Stimulated activated CD8-positive, alpha-beta memory T cell treated with anti-CD3 and anti-CD28 coated beads, Interleukin-7, amount 100 ng/mL, for 1 hour (primary cell): ENCODE data around the gene PAX2.

Source experiments
- DNase-seq, 2 donors: peaks; one replicate each; pipeline ENCODE4 v3.0.0-alpha.2; 2020; ENCODE audit warnings: low read depth in 2 of 2

Gene PAX2

GRCh38 chr10:100755821-100756220 is 10.4 kb downstream of the PAX2 start:
- no peak for DNase-seq

DNA sequence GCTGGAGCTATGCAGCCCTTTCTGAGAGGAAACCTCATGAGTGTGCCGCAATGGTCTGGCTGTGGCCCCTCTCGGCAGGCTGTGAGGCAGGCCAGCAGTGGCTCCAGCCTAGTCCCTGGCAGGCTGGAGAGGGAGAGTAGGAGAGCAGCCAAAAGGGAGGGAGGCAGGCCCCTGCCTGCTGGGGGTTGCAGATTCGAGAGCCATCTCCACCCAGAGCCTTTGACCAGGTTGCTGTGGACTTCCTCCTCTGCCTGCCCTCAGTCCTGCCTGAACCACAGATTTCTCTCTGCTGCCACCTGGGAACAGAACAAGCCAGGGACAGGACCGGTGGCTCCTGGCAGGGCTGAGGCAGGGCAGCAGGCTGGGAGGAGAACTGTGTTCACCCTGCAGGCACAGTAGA is 13.9 kb downstream of the PAX2 start:
- no peak for DNase-seq

DNA sequence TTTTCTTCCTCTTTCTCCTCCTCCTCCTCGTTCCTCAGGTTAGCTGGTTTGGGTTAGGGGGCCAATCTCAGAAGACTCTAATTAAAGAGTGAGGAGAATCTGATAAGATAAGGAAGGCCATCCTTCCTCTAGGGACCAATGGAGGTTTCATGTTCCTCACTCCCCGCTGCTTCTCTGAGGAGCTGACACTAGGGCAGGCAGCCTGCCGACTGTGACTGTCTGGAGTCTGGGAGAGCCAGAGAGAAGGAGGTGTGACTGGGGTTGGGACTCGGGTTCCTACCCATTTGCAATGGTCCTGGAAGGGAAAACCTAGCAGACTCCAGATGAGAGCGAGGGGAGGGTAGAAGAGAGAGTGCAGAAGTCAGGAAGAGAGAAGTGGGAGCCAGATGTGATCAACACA is 15.3 kb downstream of the PAX2 start:
- no peak for DNase-seq

GRCh38 chr10:100761191-100761590 is 15.8 kb downstream of the PAX2 start:
- DNase-seq: no peak

- DNase-seq: no peak
Measured at GRCh38 chr10:100763043-100763747, 17.8 kb downstream of the PAX2 start.

DNA sequence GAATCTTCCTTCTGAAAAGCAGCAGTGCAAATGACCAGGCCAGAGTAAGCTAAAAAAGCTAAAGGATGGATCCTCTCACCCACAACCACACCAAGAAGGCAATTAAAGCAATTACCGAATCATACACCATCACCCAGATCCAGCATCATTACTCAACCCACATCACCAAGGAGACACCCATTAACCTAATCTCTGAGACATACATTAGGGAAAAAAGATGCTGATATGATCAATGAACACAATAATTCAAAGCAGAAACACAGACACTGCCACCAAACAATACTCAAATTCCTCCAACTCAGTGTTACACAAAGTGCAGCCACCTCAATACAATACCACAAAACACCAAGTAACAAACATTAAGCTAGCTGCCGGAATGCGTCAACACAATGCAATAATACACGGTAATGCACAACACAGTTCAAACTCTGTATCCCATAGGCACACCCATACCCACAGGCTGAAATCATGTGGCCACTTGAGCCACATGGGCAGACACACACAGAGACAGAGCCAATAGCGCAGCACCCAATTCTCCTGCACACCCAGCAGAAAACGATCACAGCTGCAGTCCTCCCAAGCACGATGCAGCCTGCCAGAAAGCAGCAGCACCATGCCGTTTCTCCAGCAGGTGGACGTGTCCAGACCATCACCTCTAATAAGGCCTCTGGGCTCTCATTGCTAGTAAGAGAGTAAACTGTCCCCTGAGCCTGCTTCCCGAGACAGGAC is 21.5 kb downstream of the PAX2 start:
- DNase-seq: no peak

- no peak for DNase-seq
Measured at GRCh38 chr10:100767422-100767775, 22.0 kb downstream of the PAX2 start.

DNA sequence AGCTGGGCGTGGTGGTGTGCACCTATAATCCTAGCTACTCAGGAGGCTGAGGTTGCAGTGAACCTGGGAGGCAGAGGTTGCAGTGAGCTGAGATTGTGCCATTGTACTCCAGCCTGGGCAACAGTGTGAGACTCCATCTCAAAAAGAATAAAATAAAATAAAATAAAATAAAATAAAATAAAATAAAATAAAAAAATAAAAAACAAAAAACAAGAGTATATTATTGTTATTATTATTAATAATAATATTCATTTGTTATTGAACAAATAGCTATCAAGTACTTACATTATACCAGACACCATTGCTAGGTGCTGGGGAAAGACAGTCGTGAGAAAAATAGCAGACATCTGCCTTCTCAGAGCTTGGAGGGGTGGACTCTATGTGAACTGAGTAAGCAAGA is 24.1 kb downstream of the PAX2 start:
- no peak for DNase-seq

GRCh38 chr10:100773646-100774045 is 28.3 kb downstream of the PAX2 start:
- no peak for DNase-seq

DNA sequence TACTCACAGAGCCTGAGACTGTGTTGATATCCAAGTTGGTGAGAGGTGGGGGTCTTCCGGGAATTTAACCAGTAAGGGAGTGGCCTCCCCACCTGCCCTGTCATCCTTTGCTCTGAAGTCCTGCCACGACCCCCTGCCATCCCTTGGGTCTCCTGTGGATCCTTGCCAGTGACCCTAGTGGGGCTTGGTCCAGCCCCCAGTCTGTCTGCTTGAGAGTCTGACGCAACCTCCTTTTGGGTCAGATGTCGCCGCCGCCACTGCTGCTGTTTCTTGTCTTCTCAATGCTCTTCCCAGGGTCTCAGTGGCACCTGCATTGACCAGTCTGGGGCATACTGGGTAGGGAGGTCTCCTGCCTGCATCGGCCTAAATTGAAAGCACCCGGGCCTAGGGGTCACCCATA is 28.8 kb downstream of the PAX2 start:
- no peak for DNase-seq

- no peak for DNase-seq
Measured at GRCh38 chr10:100774876-100775275, 29.5 kb downstream of the PAX2 start.

DNA sequence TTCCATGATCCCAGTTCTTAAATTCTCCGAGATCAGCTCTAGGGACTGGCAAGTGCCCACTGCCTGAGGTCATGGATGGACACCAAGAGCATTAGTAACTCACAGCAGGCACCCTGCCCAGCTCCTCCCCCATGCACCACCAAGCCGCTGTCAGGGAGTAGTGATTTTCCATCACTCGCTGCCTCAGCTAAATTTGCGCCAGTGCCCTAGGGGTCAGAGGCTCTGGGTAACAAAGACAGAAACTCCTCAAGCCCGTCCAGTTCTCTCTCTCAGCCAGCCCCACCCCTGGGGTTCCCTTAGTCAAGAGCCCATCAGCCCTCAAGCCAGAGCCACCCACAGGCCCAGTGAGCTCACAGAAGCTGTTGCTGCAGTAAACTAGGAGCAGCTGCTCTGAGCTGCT is 30.0 kb downstream of the PAX2 start:
- no peak for DNase-seq

DNA sequence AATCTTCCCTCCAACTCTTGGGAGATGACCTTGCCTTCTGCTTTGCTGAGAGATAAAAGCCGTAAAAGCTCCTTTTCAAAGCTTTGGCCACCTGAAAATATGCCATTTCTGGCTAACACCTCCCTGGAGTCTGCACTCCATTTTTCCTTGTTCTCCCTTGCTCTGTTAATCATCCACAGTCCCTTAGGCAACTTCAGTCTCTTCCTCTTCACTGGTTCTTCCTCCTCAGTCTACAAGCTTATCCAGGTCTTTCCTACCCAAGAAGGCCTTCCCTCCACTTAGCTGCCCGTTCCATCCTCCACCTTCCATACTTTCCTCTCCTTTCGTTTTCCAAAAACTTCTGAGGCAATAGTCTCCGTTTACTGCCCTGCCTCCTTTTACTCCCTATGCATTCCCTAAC is 30.5 kb downstream of the PAX2 start:
- DNase-seq: no peak

DNA sequence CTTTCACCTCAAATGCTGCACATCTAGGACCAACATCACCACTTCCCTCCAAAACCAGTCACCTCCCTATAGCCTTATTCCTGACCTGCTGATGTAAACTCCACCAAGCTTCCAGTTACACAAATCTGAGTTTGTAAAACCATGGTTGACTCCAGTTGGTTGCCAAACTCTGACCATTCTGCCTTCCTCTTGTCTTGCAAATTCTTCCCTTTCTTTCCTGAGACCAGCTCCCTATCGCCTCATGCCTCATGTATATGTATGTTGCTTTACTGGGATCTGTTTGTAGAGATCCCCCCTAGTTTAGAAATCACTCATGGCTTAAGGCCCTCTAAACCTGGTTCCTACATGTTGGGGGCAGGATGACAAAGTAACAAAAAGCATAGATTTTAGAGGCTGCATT is 31.3 kb downstream of the PAX2 start:
- DNase-seq: no peak

- DNase-seq: no peak
Measured at GRCh38 chr10:100779329-100779728, 33.9 kb downstream of the PAX2 start.

DNA sequence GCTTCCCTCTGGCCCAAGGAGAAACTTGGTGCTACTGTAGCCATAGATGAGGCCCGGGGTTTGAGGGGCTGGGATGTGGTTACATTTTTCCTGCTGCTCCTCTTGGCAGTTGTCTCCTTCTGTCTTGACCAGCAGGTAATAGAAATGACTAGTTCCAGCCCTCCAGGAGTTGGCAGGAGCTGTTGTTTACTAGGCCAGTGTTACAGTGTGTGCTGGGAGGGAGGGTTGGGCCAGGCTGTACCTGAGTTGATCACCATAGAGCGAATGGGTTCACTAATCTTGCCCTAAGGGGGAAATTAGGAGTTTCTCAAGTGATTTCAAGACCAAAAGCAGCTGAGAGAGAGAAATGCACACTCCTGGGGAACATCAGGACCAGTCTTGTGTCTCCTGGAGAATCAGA is 34.9 kb downstream of the PAX2 start:
- no peak for DNase-seq

DNA sequence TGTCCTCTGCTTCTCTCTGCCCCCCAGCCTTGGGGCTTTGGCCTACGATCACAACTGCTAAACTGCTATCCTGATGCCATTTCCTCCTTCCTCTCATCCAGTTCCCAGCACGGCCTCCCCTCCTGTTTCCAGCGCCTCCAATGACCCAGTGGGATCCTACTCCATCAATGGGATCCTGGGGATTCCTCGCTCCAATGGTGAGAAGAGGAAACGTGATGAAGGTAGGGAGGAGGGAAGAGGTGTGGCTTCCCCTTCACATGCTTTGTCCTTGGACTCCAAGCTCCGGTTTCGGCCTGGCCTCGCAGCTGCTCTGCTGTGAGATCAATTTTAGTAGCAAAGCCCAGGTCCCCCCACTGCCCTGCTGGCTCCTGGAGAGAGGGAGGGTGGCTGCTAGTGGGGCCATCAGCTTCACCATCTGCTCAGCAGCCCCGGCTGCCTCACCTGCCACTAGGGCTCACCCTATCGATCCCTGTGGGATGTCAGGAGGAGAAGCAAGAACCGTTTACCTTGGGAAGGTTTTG is 35.8 kb downstream of the PAX2 start:
- no peak for DNase-seq

DNA sequence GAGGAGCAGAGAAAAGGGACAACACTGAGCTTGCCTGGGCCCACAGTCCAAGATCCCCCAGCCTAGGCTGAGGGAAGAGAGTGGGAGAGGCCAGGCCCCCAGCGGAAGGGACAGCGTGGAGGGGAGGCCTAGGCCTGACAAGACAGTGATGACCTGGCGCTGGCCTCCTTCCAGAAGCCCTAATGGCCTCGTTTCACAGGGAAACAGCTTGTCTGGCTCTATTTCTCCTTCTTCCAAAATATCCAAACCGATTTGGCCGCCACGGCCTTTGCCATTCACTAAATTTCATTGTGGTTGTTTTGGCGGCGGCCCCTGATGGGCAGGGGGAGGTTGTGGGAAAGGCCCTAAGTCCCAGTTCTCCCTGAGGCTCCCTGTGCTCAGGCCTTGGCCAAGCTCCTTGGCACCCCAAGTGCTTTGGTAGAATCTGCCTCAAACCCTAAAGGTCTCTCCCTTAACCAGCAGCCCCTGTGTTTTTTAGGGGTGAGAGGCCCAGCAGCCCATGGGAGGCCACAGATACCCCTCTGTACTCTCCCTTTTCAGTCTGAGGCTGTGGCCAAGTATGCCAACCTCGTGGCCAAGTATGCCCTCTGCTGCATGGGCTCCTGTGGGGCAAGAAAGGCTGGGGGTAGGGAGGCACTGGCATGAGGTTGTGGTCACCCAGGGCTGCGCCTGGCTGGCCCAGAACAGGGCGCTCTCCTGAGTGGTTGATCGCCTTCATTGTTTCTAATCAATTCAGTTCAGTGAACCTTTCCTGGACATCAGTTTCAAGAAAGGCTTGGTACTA is 37.3 kb downstream of the PAX2 start:
- no peak for DNase-seq

DNA sequence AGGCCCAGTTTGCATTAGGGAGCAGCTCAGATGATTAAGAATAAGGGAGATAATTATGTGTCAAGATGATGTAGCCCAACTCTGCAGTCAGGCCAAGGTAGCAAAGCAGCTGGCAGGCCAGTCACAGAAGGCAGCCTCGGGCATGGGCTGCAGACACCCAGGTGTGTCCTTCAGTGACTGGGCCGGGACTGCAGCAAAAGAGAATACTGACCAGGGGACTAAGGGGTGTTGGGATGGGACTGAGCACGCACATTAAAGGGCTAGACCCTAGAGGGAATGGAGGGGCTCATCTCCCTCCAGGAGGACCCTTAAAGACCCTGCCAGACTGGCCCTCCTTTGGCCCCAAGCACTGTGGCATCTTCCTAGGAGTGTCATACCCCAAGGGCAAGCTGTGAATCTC is 38.7 kb downstream of the PAX2 start:
- no peak for DNase-seq

GRCh38 chr10:100786591-100786990 is 41.2 kb downstream of the PAX2 start:
- no peak for DNase-seq

- no peak for DNase-seq
Measured at GRCh38 chr10:100788002-100788903, 42.9 kb downstream of the PAX2 start.

DNA sequence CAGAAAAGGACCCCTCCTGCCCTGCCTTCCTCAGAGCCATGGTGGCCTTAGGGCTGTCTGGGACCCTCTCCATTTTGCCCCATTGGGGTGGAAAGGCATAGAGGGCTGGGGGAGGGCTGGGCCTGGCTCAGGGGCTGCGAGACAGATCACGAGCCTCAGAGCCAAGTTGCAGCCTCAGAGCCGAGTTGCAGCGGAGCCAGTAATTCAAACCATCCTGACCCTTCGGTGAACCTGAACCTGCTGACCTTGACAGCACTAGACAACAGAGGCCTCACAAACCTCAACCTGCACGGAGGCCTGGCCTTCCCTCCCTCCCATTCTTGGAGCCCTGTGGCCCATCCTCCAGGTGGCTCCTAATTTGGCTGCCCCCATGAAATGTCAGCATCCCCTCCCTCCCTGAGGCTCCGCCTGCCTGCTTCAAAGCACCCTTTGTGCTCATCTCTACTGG is 45.4 kb downstream of the PAX2 start:
- DNase-seq: no peak
